ENCODE results near the gene DDIT3.

GRCh38 chr12:57474862-57475261 lies 45.5 kb downstream of the DDIT3 start:
- TF ChIP-seq CTCF (IDR thresholded peaks at IDR 0.05; ENCODE audit: low read depth, low read length, poor library complexity, severe bottlenecking) (no peak), EZH2phosphoT487 (IDR thresholded peaks at IDR 0.05; ENCODE audit: borderline replicate concordance, low read length) (no peak)

All from DOHH2 (cell line).